ENCODE measurements around the gene SPRR1B.

The SPRR1B gene

GRCh38 chr1:153057375-153057774, 26.4 kb downstream of the SPRR1B start, which contains the start of gene SPRR2A:
TSS of gene SPRR2A (minus strand) at chr1:153057512. CDS start at chr1:153056735, 777 bp downstream.
- H3K36me3 ChIP-seq (ENCODE audit: low read depth), result no peaks in the 10 kb centered on the region
- no peak within 1 kb of the TSS for H3K27ac ChIP-seq (ENCODE audit: poor library complexity, severe bottlenecking)
- no peak within 1 kb of the TSS for H3K4me3 ChIP-seq (ENCODE audit: severe bottlenecking)
- TF ChIP-seq, protein P1, sequence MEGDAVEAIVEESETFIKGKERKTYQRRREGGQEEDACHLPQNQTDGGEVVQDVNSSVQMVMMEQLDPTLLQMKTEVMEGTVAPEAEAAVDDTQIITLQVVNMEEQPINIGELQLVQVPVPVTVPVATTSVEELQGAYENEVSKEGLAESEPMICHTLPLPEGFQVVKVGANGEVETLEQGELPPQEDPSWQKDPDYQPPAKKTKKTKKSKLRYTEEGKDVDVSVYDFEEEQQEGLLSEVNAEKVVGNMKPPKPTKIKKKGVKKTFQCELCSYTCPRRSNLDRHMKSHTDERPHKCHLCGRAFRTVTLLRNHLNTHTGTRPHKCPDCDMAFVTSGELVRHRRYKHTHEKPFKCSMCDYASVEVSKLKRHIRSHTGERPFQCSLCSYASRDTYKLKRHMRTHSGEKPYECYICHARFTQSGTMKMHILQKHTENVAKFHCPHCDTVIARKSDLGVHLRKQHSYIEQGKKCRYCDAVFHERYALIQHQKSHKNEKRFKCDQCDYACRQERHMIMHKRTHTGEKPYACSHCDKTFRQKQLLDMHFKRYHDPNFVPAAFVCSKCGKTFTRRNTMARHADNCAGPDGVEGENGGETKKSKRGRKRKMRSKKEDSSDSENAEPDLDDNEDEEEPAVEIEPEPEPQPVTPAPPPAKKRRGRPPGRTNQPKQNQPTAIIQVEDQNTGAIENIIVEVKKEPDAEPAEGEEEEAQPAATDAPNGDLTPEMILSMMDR (IDR thresholded peaks at IDR 0.05; ENCODE audit: poor library complexity, severe bottlenecking), result no peak
- peaks cover 5% of the 10 kb centered on the region for H3K4me1 ChIP-seq (ENCODE audit: insufficient read depth, poor library complexity, severe bottlenecking)
- DNase-seq (ENCODE audit: low spot score) (no peak), ATAC-seq (ENCODE audit: low read depth) (no peak)
- no peaks in the 10 kb centered on the region for H3K27me3 ChIP-seq (ENCODE audit: insufficient read depth, poor library complexity, severe bottlenecking)
- H3K9me3 ChIP-seq (ENCODE audit: severe bottlenecking), result no peaks in the 10 kb centered on the region

GRCh38 chr1:153058154-153058553, 27.2 kb downstream of the SPRR1B start:
- Histone ChIP-seq H3K4me1 (ENCODE audit: insufficient read depth, poor library complexity, severe bottlenecking) (peaks cover 5% of the 10 kb centered on the region), H3K9me3 (ENCODE audit: severe bottlenecking) (no peaks in the 10 kb centered on the region), H3K36me3 (ENCODE audit: low read depth) (no peaks in the 10 kb centered on the region), H3K4me3 (ENCODE audit: severe bottlenecking) (no peak overlapping the region), H3K27me3 (ENCODE audit: insufficient read depth, poor library complexity, severe bottlenecking) (no peaks in the 10 kb centered on the region), H3K27ac (ENCODE audit: poor library complexity, severe bottlenecking) (no peak overlapping the region)
- no peak for ATAC-seq (ENCODE audit: low read depth)
- DNase-seq (ENCODE audit: low spot score), result no peak
- TF ChIP-seq, protein P1 (IDR thresholded peaks at IDR 0.05; ENCODE audit: poor library complexity, severe bottlenecking), result peak; percentile 39

GRCh38 chr1:153058826-153059784, 28.1 kb downstream of the SPRR1B start:
- Histone ChIP-seq H3K27me3 (ENCODE audit: insufficient read depth, poor library complexity, severe bottlenecking) (no peaks in the 10 kb centered on the region), H3K4me1 (ENCODE audit: insufficient read depth, poor library complexity, severe bottlenecking) (peaks cover 5% of the 10 kb centered on the region), H3K27ac (ENCODE audit: poor library complexity, severe bottlenecking) (no peak overlapping the region), H3K9me3 (ENCODE audit: severe bottlenecking) (no peaks in the 10 kb centered on the region), H3K36me3 (ENCODE audit: low read depth) (no peaks in the 10 kb centered on the region), H3K4me3 (ENCODE audit: severe bottlenecking) (no peak overlapping the region)
- TF ChIP-seq, protein P1 (IDR thresholded peaks at IDR 0.05; ENCODE audit: poor library complexity, severe bottlenecking), result no peak
- no peak for ATAC-seq (ENCODE audit: low read depth)
- DNase-seq (ENCODE audit: low spot score), result no peak

DNA sequence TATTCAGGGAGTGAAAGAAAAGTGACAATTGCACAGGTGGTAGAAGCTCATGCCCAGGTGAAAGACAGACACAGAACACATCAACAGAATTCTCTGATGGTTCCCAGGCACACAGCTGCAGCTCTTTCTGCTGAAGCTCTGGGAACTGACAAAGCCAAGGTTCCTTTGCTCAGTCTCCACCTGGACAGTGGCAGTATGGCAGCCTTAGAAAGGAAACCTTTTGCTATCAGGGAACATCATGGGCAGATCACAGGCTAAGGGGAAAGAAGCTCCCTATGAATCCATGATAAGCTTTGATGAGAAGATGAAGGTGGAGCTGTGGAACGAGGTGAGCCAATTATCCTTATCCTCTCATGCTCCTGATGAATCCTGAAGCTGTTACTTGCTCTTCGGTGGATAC, 39.2 kb downstream of the SPRR1B start:
- Histone ChIP-seq H3K4me3 (ENCODE audit: severe bottlenecking) (no peak overlapping the region), H3K27ac (ENCODE audit: poor library complexity, severe bottlenecking) (no peak overlapping the region), H3K9me3 (ENCODE audit: severe bottlenecking) (no peaks in the 10 kb centered on the region), H3K27me3 (ENCODE audit: insufficient read depth, poor library complexity, severe bottlenecking) (no peaks in the 10 kb centered on the region), H3K4me1 (ENCODE audit: insufficient read depth, poor library complexity, severe bottlenecking) (no peaks in the 10 kb centered on the region), H3K36me3 (ENCODE audit: low read depth) (no peaks in the 10 kb centered on the region)
- DNase-seq (ENCODE audit: low spot score) (no peak), ATAC-seq (ENCODE audit: low read depth) (no peak)
- TF ChIP-seq, protein P1 (IDR thresholded peaks at IDR 0.05; ENCODE audit: poor library complexity, severe bottlenecking), result no peak

- ATAC-seq (ENCODE audit: low read depth), result no peak
- H3K36me3 ChIP-seq (ENCODE audit: low read depth), result no peaks in the 10 kb centered on the region
- no peak for DNase-seq (ENCODE audit: low spot score)
- no peaks in the 10 kb centered on the region for H3K27me3 ChIP-seq (ENCODE audit: insufficient read depth, poor library complexity, severe bottlenecking)
- TF ChIP-seq, protein P1 (IDR thresholded peaks at IDR 0.05; ENCODE audit: poor library complexity, severe bottlenecking), result no peak
- no peaks in the 10 kb centered on the region for H3K9me3 ChIP-seq (ENCODE audit: severe bottlenecking)
- H3K4me3 ChIP-seq (ENCODE audit: severe bottlenecking), result no peak within 1 kb of the TSS
- H3K27ac ChIP-seq (ENCODE audit: poor library complexity, severe bottlenecking), result no peak within 1 kb of the TSS
- H3K4me1 ChIP-seq (ENCODE audit: insufficient read depth, poor library complexity, severe bottlenecking), result no peaks in the 10 kb centered on the region
These were observed 40.5 kb downstream of the SPRR1B start, which contains the start of gene SPRR2B for GRCh38 chr1:153071511-153071910. TSS of gene SPRR2B (minus strand) at chr1:153071611. CDS start at chr1:153070839, 772 bp downstream.
